ENCODE data around the gene ITPKB.
"Not testable (repeated sequence)": the region's sequence is repeated elsewhere in the genome, so short reads cannot be mapped to it uniquely, and the experiment has no call there.

ITPKB gene

GRCh38 chr1:226776066-226776465, 37.0 kb upstream of the ITPKB start:
- no peak overlapping the region for H4K91ac ChIP-seq (ENCODE audit: low read depth, low read length, poor library complexity)
- H3K9ac ChIP-seq (ENCODE audit: low read depth, low read length, poor library complexity): no peak overlapping the region
- H2BK12ac ChIP-seq (ENCODE audit: low read length): no peak overlapping the region
- H2AFZ ChIP-seq (ENCODE audit: low read length): no peak overlapping the region
- WGBS, 2 donors (ENCODE audit: extremely low coverage in 2 of 2, insufficient read length in 2 of 2, insufficient replicate concordance in 1 of 2): no CpG with 5 or more reads among the region's 6 CpGs
- no peak overlapping the region for H2BK120ac ChIP-seq (ENCODE audit: low read depth, low read length)
- no peak overlapping the region for H4K8ac ChIP-seq (ENCODE audit: low read depth, low read length)
- no peak overlapping the region for H2BK5ac ChIP-seq (ENCODE audit: low read length)
- no peak overlapping the region for H3K4me3 ChIP-seq (ENCODE audit: low read length in 2 of 2)
- H3K9me3 ChIP-seq (replicated peaks in 1 of 2; ENCODE audit: control insufficient read depth in 2 of 2, insufficient read depth in 1 of 2, low read depth in 1 of 2, low read length in 2 of 2): no peaks in the 10 kb centered on the region
- H3K4me2 ChIP-seq (ENCODE audit: insufficient read depth, low read length, poor library complexity, severe bottlenecking): no peak overlapping the region
- H3K4me1 ChIP-seq (ENCODE audit: control insufficient read depth in 2 of 2, insufficient read depth in 1 of 2, low read depth in 1 of 2, low read length in 2 of 2): peaks cover 0 to 2% of the 10 kb centered on the region in 2 donors
- H2BK15ac ChIP-seq (ENCODE audit: low read length): no peak overlapping the region
- H3K4ac ChIP-seq (ENCODE audit: low read length): no peak overlapping the region
- no peak overlapping the region for H3K18ac ChIP-seq (ENCODE audit: low read length)
- peaks cover 0 to 11% (median 0%) of the 10 kb centered on the region in 3 experiments for H3K27me3 ChIP-seq (ENCODE audit: control insufficient read depth in 3 of 3, insufficient read depth in 3 of 3, low read depth in 1 of 3, low read length in 3 of 3)
- H3K27ac ChIP-seq (replicated peaks; ENCODE audit: low read length): no peak overlapping the region
- DNase-seq (ENCODE audit: low spot score): no peak
- no peak overlapping the region for H3K23ac ChIP-seq (ENCODE audit: low read depth, low read length, poor library complexity)
- no peaks in the 10 kb centered on the region for H3K79me1 ChIP-seq (ENCODE audit: low read depth, low read length)
- H3K36me3 ChIP-seq (replicated peaks in 1 of 2; ENCODE audit: control insufficient read depth in 2 of 2, insufficient read depth in 2 of 2, low read length in 2 of 2): no peaks in the 10 kb centered on the region
- no peak overlapping the region for H2AK5ac ChIP-seq (ENCODE audit: low read depth, low read length)
- H3K14ac ChIP-seq (ENCODE audit: low read length): no peak overlapping the region

- Histone ChIP-seq H3K4me3 (ENCODE audit: low read length in 2 of 2) (no peak overlapping the region), H3K27me3 (ENCODE audit: control insufficient read depth in 3 of 3, insufficient read depth in 3 of 3, low read depth in 1 of 3, low read length in 3 of 3) (no peaks in the 10 kb centered on the region), H3K4me2 (ENCODE audit: insufficient read depth, low read length, poor library complexity, severe bottlenecking) (no peak overlapping the region), H3K18ac (ENCODE audit: low read length) (no peak overlapping the region), H3K14ac (ENCODE audit: low read length) (no peak overlapping the region), H2BK120ac (ENCODE audit: low read depth, low read length) (no peak overlapping the region), H3K36me3 (replicated peaks in 1 of 2; ENCODE audit: control insufficient read depth in 2 of 2, insufficient read depth in 2 of 2, low read length in 2 of 2) (no peaks in the 10 kb centered on the region), H4K91ac (ENCODE audit: low read depth, low read length, poor library complexity) (no peak overlapping the region), H4K8ac (ENCODE audit: low read depth, low read length) (no peak overlapping the region), H2AFZ (ENCODE audit: low read length) (no peak overlapping the region), H2BK12ac (ENCODE audit: low read length) (no peak overlapping the region), H3K4ac (ENCODE audit: low read length) (no peak overlapping the region), H3K27ac (replicated peaks; ENCODE audit: low read length) (no peak overlapping the region), H2BK5ac (ENCODE audit: low read length) (no peak overlapping the region), H3K79me1 (ENCODE audit: low read depth, low read length) (no peaks in the 10 kb centered on the region), H3K23ac (ENCODE audit: low read depth, low read length, poor library complexity) (no peak overlapping the region), H3K9ac (ENCODE audit: low read depth, low read length, poor library complexity) (no peak overlapping the region), H3K9me3 (replicated peaks in 1 of 2; ENCODE audit: control insufficient read depth in 2 of 2, insufficient read depth in 1 of 2, low read depth in 1 of 2, low read length in 2 of 2) (no peaks in the 10 kb centered on the region), H2BK15ac (ENCODE audit: low read length) (no peak overlapping the region), H3K4me1 (ENCODE audit: control insufficient read depth in 2 of 2, insufficient read depth in 1 of 2, low read depth in 1 of 2, low read length in 2 of 2) (no peaks in the 10 kb centered on the region), H2AK5ac (ENCODE audit: low read depth, low read length) (no peak overlapping the region)
- no peak for DNase-seq (ENCODE audit: low spot score)
- WGBS, 2 donors (ENCODE audit: extremely low coverage in 2 of 2, insufficient read length in 2 of 2, insufficient replicate concordance in 1 of 2): no CpG with 5 or more reads among the region's 7 CpGs
Observed at GRCh38 chr1:226772446-226773139, 33.5 kb upstream of the ITPKB start.

- H2BK5ac ChIP-seq (ENCODE audit: low read length); H4K8ac ChIP-seq (ENCODE audit: low read depth, low read length); DNase-seq (ENCODE audit: low spot score); H3K9me3 ChIP-seq (replicated peaks in 1 of 2; ENCODE audit: control insufficient read depth in 2 of 2, insufficient read depth in 1 of 2, low read depth in 1 of 2, low read length in 2 of 2); H3K4me2 ChIP-seq (ENCODE audit: insufficient read depth, low read length, poor library complexity, severe bottlenecking); H2AFZ ChIP-seq (ENCODE audit: low read length); H2BK15ac ChIP-seq (ENCODE audit: low read length); H3K27ac ChIP-seq (replicated peaks; ENCODE audit: low read length); H3K4ac ChIP-seq (ENCODE audit: low read length); H3K14ac ChIP-seq (ENCODE audit: low read length); H2BK12ac ChIP-seq (ENCODE audit: low read length); H3K4me3 ChIP-seq (ENCODE audit: low read length in 2 of 2); H3K4me1 ChIP-seq (ENCODE audit: control insufficient read depth in 2 of 2, insufficient read depth in 1 of 2, low read depth in 1 of 2, low read length in 2 of 2); H3K36me3 ChIP-seq (replicated peaks in 1 of 2; ENCODE audit: control insufficient read depth in 2 of 2, insufficient read depth in 2 of 2, low read length in 2 of 2); H2AK5ac ChIP-seq (ENCODE audit: low read depth, low read length); H3K18ac ChIP-seq (ENCODE audit: low read length); H3K9ac ChIP-seq (ENCODE audit: low read depth, low read length, poor library complexity); H4K91ac ChIP-seq (ENCODE audit: low read depth, low read length, poor library complexity); H2BK120ac ChIP-seq (ENCODE audit: low read depth, low read length); H3K23ac ChIP-seq (ENCODE audit: low read depth, low read length, poor library complexity); H3K79me1 ChIP-seq (ENCODE audit: low read depth, low read length): not testable (repeated sequence)
- peaks cover 0 to 18% (median 0%) of the 10 kb centered on the region in 3 experiments for H3K27me3 ChIP-seq (ENCODE audit: control insufficient read depth in 3 of 3, insufficient read depth in 3 of 3, low read depth in 1 of 3, low read length in 3 of 3)
- no CpG with 5 or more reads among the region's 3 CpGs for whole genome bisulfite sequencing, 2 donors (ENCODE audit: extremely low coverage in 2 of 2, insufficient read length in 2 of 2, insufficient replicate concordance in 1 of 2)
Observed at GRCh38 chr1:226767170-226767569, 28.1 kb upstream of the ITPKB start.

- H3K27me3 ChIP-seq (ENCODE audit: control insufficient read depth in 3 of 3, insufficient read depth in 3 of 3, low read depth in 1 of 3, low read length in 3 of 3): peaks cover 0 to 18% (median 0%) of the 10 kb centered on the region in 3 experiments
- H3K4me1 ChIP-seq (ENCODE audit: control insufficient read depth in 2 of 2, insufficient read depth in 1 of 2, low read depth in 1 of 2, low read length in 2 of 2): no peaks in the 10 kb centered on the region
- DNase-seq (ENCODE audit: low spot score): no peak
Observed at GRCh38 chr1:226766565-226766964, 27.5 kb upstream of the ITPKB start.

More at GRCh38 chr1:226766565-226766964, 27.5 kb upstream of the ITPKB start:
- H3K14ac ChIP-seq (ENCODE audit: low read length): no peak overlapping the region
- H4K8ac ChIP-seq (ENCODE audit: low read depth, low read length): no peak overlapping the region
- H3K79me1 ChIP-seq (ENCODE audit: low read depth, low read length): no peaks in the 10 kb centered on the region
- H3K18ac ChIP-seq (ENCODE audit: low read length): no peak overlapping the region
- H3K4me3 ChIP-seq (ENCODE audit: low read length in 2 of 2): no peak overlapping the region
- H2AFZ ChIP-seq (ENCODE audit: low read length): no peak overlapping the region
- no peak overlapping the region for H3K9ac ChIP-seq (ENCODE audit: low read depth, low read length, poor library complexity)
- H3K4ac ChIP-seq (ENCODE audit: low read length): no peak overlapping the region
- no peak overlapping the region for H3K23ac ChIP-seq (ENCODE audit: low read depth, low read length, poor library complexity)
- no peak overlapping the region for H3K27ac ChIP-seq (replicated peaks; ENCODE audit: low read length)
- H4K91ac ChIP-seq (ENCODE audit: low read depth, low read length, poor library complexity): no peak overlapping the region
- no peak overlapping the region for H2BK5ac ChIP-seq (ENCODE audit: low read length)
- H3K4me2 ChIP-seq (ENCODE audit: insufficient read depth, low read length, poor library complexity, severe bottlenecking): no peak overlapping the region
- H3K36me3 ChIP-seq (replicated peaks in 1 of 2; ENCODE audit: control insufficient read depth in 2 of 2, insufficient read depth in 2 of 2, low read length in 2 of 2): no peaks in the 10 kb centered on the region
- no peak overlapping the region for H2AK5ac ChIP-seq (ENCODE audit: low read depth, low read length)
- WGBS, 2 donors (ENCODE audit: extremely low coverage in 2 of 2, insufficient read length in 2 of 2, insufficient replicate concordance in 1 of 2): no CpG with 5 or more reads among the region's 3 CpGs
- H2BK12ac ChIP-seq (ENCODE audit: low read length): no peak overlapping the region
- H2BK15ac ChIP-seq (ENCODE audit: low read length): no peak overlapping the region
- no peak overlapping the region for H2BK120ac ChIP-seq (ENCODE audit: low read depth, low read length)
- H3K9me3 ChIP-seq (replicated peaks in 1 of 2; ENCODE audit: control insufficient read depth in 2 of 2, insufficient read depth in 1 of 2, low read depth in 1 of 2, low read length in 2 of 2): no peaks in the 10 kb centered on the region
